H1 (cell line): Measurements from ENCODE around the gene UGT1A7. TPM values are rescaled to one million over a fixed set of nuclear protein-coding genes. Genes with fewer than 3 reads are reported as not detected.

Experiments used
- CTCF ChIA-PET: fragments of 300-600 bp; sonication (Branson Sonifier 250); formaldehyde crosslinking; loops from one replicate; lab custom pipeline; 2021; ENCODE audit not compliant: partially characterized antibody; lab: Charles Lee
- POLR2A ChIA-PET: fragments of 300-600 bp; sonication (Branson Sonifier 250); formaldehyde crosslinking; loops from one replicate; lab custom pipeline; 2021; ENCODE audit warnings: inconsistent platforms; ENCODE audit not compliant: partially characterized antibody; lab: Charles Lee
- DNase-seq, 2 experiments: peaks; one replicate each; pipeline versions ENCODE4 v3.0.0 to v3.0.0-alpha.2; 2010 to 2022; ENCODE audit warnings: low spot score in 2 of 2, low read depth in 1 of 2, mixed read lengths in 1 of 2
- FAIRE-seq: peaks from 2 replicates; lab custom pipeline; 2011; peaks lifted over from hg19 to GRCh38; lab: Jason Lieb, UNC
- H2AFZ ChIP-seq: 2 replicates; pipeline ENCODE4 v1.8.1; 2012; ENCODE audit warnings: low read length, inconsistent platforms
- H2AK5ac ChIP-seq: 2 replicates; pipeline ENCODE4 v1.6.1; 2013; ENCODE audit warnings: low read depth, low read length
- H2BK120ac ChIP-seq: replicated peaks from 2 replicates; pipeline ENCODE3; 2013; ENCODE audit warnings: low read depth, low read length, inconsistent platforms
- H2BK12ac ChIP-seq: 2 replicates; pipeline ENCODE4 v1.6.1; 2013; ENCODE audit warnings: low read depth, low read length
- H2BK15ac ChIP-seq: 2 replicates; pipeline ENCODE4 v1.6.1; 2013; ENCODE audit warnings: low read length
- H2BK20ac ChIP-seq: 2 replicates; pipeline ENCODE4 v1.6.1; 2013; ENCODE audit warnings: low read length
- H2BK5ac ChIP-seq: 2 replicates; pipeline ENCODE4 v1.6.1; 2013; ENCODE audit warnings: low read depth, low read length
- H3K14ac ChIP-seq: 2 replicates; pipeline ENCODE4 v1.6.1; 2013; ENCODE audit warnings: inconsistent platforms; ENCODE audit not compliant: insufficient read length
- H3K18ac ChIP-seq: 2 replicates; pipeline ENCODE4 v1.6.1; 2013; ENCODE audit warnings: low read length; ENCODE audit errors: extremely low read depth
- H3K23ac ChIP-seq: 2 replicates; pipeline ENCODE4 v1.6.1; 2013; ENCODE audit warnings: inconsistent platforms; ENCODE audit not compliant: insufficient read length
- H3K23me2 ChIP-seq: 2 replicates; pipeline ENCODE4 v1.6.1; 2013; ENCODE audit warnings: low read depth, low read length
- H3K27ac ChIP-seq: 2 replicates; pipeline ENCODE4 v1.6.1; 2011; ENCODE audit warnings: low read depth, low read length, inconsistent platforms
- H3K27me3 ChIP-seq, 4 experiments: replicated peaks in 1 of 4; 1 replicate in 1 of 4; 2 replicates in 3 of 4; pipeline versions ENCODE4 v1.6.1 to v1.8.1; 2011 to 2013; ENCODE audit warnings: low read length in 3 of 4, mild to moderate bottlenecking in 3 of 4, inconsistent platforms in 2 of 4, mixed read lengths in 2 of 4, moderate library complexity in 1 of 4; ENCODE audit not compliant: control insufficient read depth in 3 of 4, insufficient read depth in 3 of 4; ENCODE audit errors: extremely low read depth in 1 of 4
- H3K36me3 ChIP-seq, 4 experiments: 2 replicates each; pipeline versions ENCODE4 v1.6.1 to v1.8.1; 2011 to 2013; ENCODE audit warnings: mild to moderate bottlenecking in 4 of 4, low read length in 3 of 4, moderate library complexity in 2 of 4, control low read depth in 1 of 4, inconsistent platforms in 1 of 4; ENCODE audit not compliant: insufficient read depth in 4 of 4, control insufficient read depth in 2 of 4
- H3K4ac ChIP-seq: replicated peaks from 2 replicates; pipeline ENCODE3; 2013; ENCODE audit warnings: low read length, low read depth, mixed read lengths, inconsistent platforms; ENCODE audit not compliant: insufficient read length
- H3K4me1 ChIP-seq, 4 experiments: replicated peaks in 1 of 4; 1 replicate in 1 of 4; 2 replicates in 3 of 4; pipeline versions ENCODE4 v1.6.1 to v1.8.1; 2011 to 2013; ENCODE audit warnings: low read length in 3 of 4, inconsistent platforms in 2 of 4, mixed read lengths in 1 of 4; ENCODE audit not compliant: insufficient read depth in 4 of 4, control insufficient read depth in 3 of 4
- H3K4me2 ChIP-seq, 2 experiments: 2 replicates each; pipeline versions ENCODE4 v1.6.1 to v1.8.1; 2011 to 2013; ENCODE audit warnings: low read depth in 2 of 2, low read length in 2 of 2, control low read depth in 1 of 2, inconsistent platforms in 1 of 2, mild to moderate bottlenecking in 1 of 2; ENCODE audit not compliant: insufficient read depth in 1 of 2
- H3K4me3 ChIP-seq, 4 experiments: fragments of 200-600, 300-600 bp in 1 of 4; sonication (generic), shearing (Covaris generic), sonication (Bioruptor Twin) in 1 of 4; 2 replicates each; pipeline versions ENCODE4 v1.5.1 to v1.8.1; 2011 to 2016; ENCODE audit warnings: low read length in 4 of 4, low read depth in 3 of 4, control low read depth in 2 of 4, inconsistent platforms in 2 of 4, mild to moderate bottlenecking in 2 of 4, mixed read lengths in 1 of 4, moderate library complexity in 1 of 4; ENCODE audit not compliant: insufficient read depth in 2 of 4; ENCODE audit errors: extremely low read depth in 1 of 4
- H3K56ac ChIP-seq: replicated peaks from 2 replicates; pipeline ENCODE3; 2013; ENCODE audit warnings: low read depth, mild to moderate bottlenecking, mixed read lengths, low read length, inconsistent platforms; ENCODE audit not compliant: insufficient read length
- H3K79me1 ChIP-seq: 2 replicates; pipeline ENCODE4 v1.6.1; 2013; ENCODE audit warnings: low read depth, low read length, control low read depth
- H3K79me2 ChIP-seq, 2 experiments: 2 replicates each; pipeline versions ENCODE4 v1.6.1 to v1.8.1; 2012 to 2013; ENCODE audit warnings: low read length in 2 of 2, mild to moderate bottlenecking in 2 of 2, inconsistent platforms in 1 of 2; ENCODE audit not compliant: insufficient read depth in 2 of 2, control insufficient read depth in 1 of 2
- H3K9ac ChIP-seq, 4 experiments: replicated peaks in 1 of 4; 1 replicate in 1 of 4; 2 replicates in 3 of 4; pipeline versions ENCODE4 v1.6.1 to v1.8.1; 2011 to 2013; ENCODE audit warnings: low read depth in 3 of 4, low read length in 3 of 4, control low read depth in 2 of 4, mild to moderate bottlenecking in 2 of 4, moderate library complexity in 2 of 4, inconsistent platforms in 1 of 4; ENCODE audit errors: extremely low read depth in 1 of 4
- H3K9me3 ChIP-seq, 2 experiments: 2 replicates each; pipeline versions ENCODE4 v1.6.1 to v1.8.1; 2012 to 2013; ENCODE audit warnings: mild to moderate bottlenecking in 2 of 2, moderate library complexity in 2 of 2, control low read depth in 1 of 2, inconsistent platforms in 1 of 2, low read depth in 1 of 2, low read length in 1 of 2, mixed read lengths in 1 of 2; ENCODE audit not compliant: insufficient read depth in 2 of 2
- H4K20me1 ChIP-seq, 2 experiments: replicated peaks in 1 of 2; 2 replicates each; pipeline versions ENCODE3 to v1.8.1; 2011 to 2013; ENCODE audit warnings: inconsistent platforms in 2 of 2, low read length in 2 of 2, mild to moderate bottlenecking in 1 of 2; ENCODE audit not compliant: insufficient read depth in 2 of 2, control insufficient read depth in 1 of 2
- H4K5ac ChIP-seq: 2 replicates; pipeline ENCODE4 v1.6.1; 2013; ENCODE audit warnings: low read length, low read depth, mixed read lengths, inconsistent platforms; ENCODE audit not compliant: insufficient read length
- H4K8ac ChIP-seq: 2 replicates; pipeline ENCODE4 v1.8.0; 2013; ENCODE audit warnings: mild to moderate bottlenecking, moderate library complexity, low read length, inconsistent platforms; ENCODE audit not compliant: insufficient read depth; ENCODE audit errors: extremely low read depth
- H4K91ac ChIP-seq: replicated peaks from 2 replicates; pipeline ENCODE3; 2013; ENCODE audit warnings: low read length, mixed read lengths, inconsistent platforms; ENCODE audit not compliant: insufficient read length
- ASH2L ChIP-seq: fragments of 200-600, 300-600 bp; sonication (generic); IDR thresholded peaks from one replicate; pipeline ENCODE4 v1.7.1; 2017; ENCODE audit warnings: low read length
- EZH2 ChIP-seq: fragments of 200-600 bp; sonication (generic); IDR thresholded peaks from 2 replicates; pipeline ENCODE4 v1.7.1; 2012; ENCODE audit warnings: low read depth, mild to moderate bottlenecking, moderate library complexity, low read length, inconsistent platforms; ENCODE audit not compliant: severe bottlenecking
- GABPA ChIP-seq: IDR thresholded peaks from 2 replicates; pipeline ENCODE4 v1.6.1; 2011; ENCODE audit warnings: mild to moderate bottlenecking, low read length, moderate library complexity, borderline replicate concordance; ENCODE audit not compliant: insufficient read depth
- KDM1A ChIP-seq: fragments of 200-600, 300-600 bp; sonication (generic); IDR thresholded peaks from 2 replicates; pipeline ENCODE4 v1.7.1; 2016; ENCODE audit warnings: mild to moderate bottlenecking, low read length, borderline replicate concordance
- KDM5A ChIP-seq: fragments of 200-600 bp; IDR thresholded peaks from 2 replicates; pipeline ENCODE4 v1.7.1; 2012; ENCODE audit warnings: mild to moderate bottlenecking, low read length, inconsistent platforms, mixed read lengths
- NRF1 ChIP-seq: IDR thresholded peaks from 2 replicates; pipeline ENCODE4 v1.6.1; 2011; ENCODE audit warnings: mild to moderate bottlenecking, low read depth, low read length, improper control_type of control experiment
- POLR2A ChIP-seq, 2 experiments: IDR thresholded peaks; 1 replicate in 1 of 2; 2 replicates in 1 of 2; pipeline ENCODE4 v1.6.1; 2011; ENCODE audit warnings: low read depth in 2 of 2, low read length in 2 of 2, mild to moderate bottlenecking in 2 of 2; ENCODE audit errors: control extremely low read depth in 1 of 2
- RXRA ChIP-seq: IDR thresholded peaks from 2 replicates; pipeline ENCODE4 v1.6.1; 2011; ENCODE audit warnings: low read depth, mild to moderate bottlenecking, low read length, moderate library complexity; ENCODE audit not compliant: insufficient read depth
- TAF7 ChIP-seq: optimal IDR thresholded peaks from 2 replicates; pipeline ENCODE3; 2011; ENCODE audit warnings: low read depth, mild to moderate bottlenecking, inconsistent platforms, low read length, moderate library complexity, borderline replicate concordance
- TCF12 ChIP-seq: IDR thresholded peaks from 2 replicates; pipeline ENCODE4 v1.6.1; 2011; ENCODE audit warnings: low read depth, mild to moderate bottlenecking, low read length
- TEAD4 ChIP-seq: IDR thresholded peaks from 2 replicates; pipeline ENCODE4 v1.6.1; 2012; ENCODE audit warnings: low read depth, low read length, inconsistent platforms, mixed read lengths
- WGBS, 2 experiments: shearing (Covaris generic) in 1 of 2; methylation state at CpG; one replicate each; pipeline versions ENCODE4 v1.1.6 to v1.1.7; 2013 to 2015; ENCODE audit warnings: low lambda C conversion rate in 2 of 2, mixed read lengths in 2 of 2, inconsistent platforms in 1 of 2, low coverage in 1 of 2, missing lambda C conversion rate in 1 of 2; ENCODE audit not compliant: insufficient replicate concordance in 2 of 2, insufficient coverage in 1 of 2, insufficient read length in 1 of 2; ENCODE audit errors: extremely low coverage in 1 of 2, missing lambda C conversion rate in 1 of 2; 5-methylcytosine and 5-hydroxymethylcytosine counted together
- polyA plus RNA-seq, 7 experiments: library from polyadenylated mRNA; depleted of rRNA in 3 of 7; stranded (reverse) in 5 of 7; unstranded in 2 of 7; fragments of >200 nt in 5 of 7; fragments of 200-250 nt in 2 of 7; gene quantifications; 1 replicate in 5 of 7; 2 replicates in 1 of 7; 4 replicates in 1 of 7; pipeline versions ENCODE4 v1.2.1 to v1.2.3, GENCODE V29; 2011 to 2013; ENCODE audit warnings: missing spikeins in 2 of 7, mixed read lengths in 2 of 7
- total RNA-seq: library from RNA; stranded (reverse); fragmentation: NEBNext Ultra II Directional; extraction: Animal tissue kit (Norgen Biotek cat#: 25700); gene quantifications from 2 replicates; pipeline ENCODE4 v1.2.1, GENCODE V29; 2021
- TF ChIP-seq, protein P1 (sequence below): IDR thresholded peaks from 2 replicates; pipeline ENCODE4 v1.6.1; 2011; ENCODE audit warnings: low read depth, mild to moderate bottlenecking, low read length; ENCODE audit not compliant: insufficient read depth
- TF ChIP-seq, protein P2 (sequence below): IDR thresholded peaks from 2 replicates; pipeline ENCODE4 v1.6.1; 2012; ENCODE audit warnings: low read length, inconsistent platforms

The UGT1A7 gene
- total and polyA plus RNA-seq, 2 of the 8 experiments (the other 6 are each of a cell fraction or from before 2014, with no cell fraction given): not detected

DNA sequence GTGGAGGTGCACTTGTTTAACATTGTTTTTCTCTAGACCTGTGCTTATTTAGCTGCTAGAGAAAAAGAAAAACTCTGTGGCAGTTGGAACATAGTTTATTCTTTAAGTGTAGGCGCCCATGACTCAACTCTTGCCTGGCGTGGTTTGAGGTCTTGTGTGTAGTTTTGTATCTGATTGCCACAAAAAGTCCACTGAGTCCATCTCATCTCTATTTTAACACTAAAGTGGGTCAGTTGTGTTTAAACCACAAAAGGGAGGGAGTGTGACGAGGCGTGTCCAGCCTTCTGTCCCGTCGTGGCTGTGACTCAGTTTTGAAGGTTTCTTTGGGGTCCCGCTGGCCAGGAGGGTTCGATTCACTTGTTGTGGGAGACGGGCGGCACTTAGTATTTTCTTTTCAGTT is 25.3 kb upstream of the UGT1A7 start:
- Histone ChIP-seq H2BK20ac (no peak overlapping the region), H3K79me1 (no peaks in the 10 kb centered on the region), H3K27ac (no peak overlapping the region), H2BK15ac (no peak overlapping the region), H4K20me1 (no peaks in the 10 kb centered on the region), H2BK120ac (no peak overlapping the region), H3K4ac (no peak overlapping the region), H3K56ac (no peak overlapping the region), H3K23ac (no peak overlapping the region), H3K23me2 (no peaks in the 10 kb centered on the region; the same call in 1 of the 2 replicates), H2BK5ac (no peak overlapping the region), H3K9ac (no peak overlapping the region), H2AK5ac (no peak overlapping the region), H3K27me3 (no peaks in the 10 kb centered on the region), H3K4me2 (no peak overlapping the region), H2AFZ (no peak overlapping the region), H3K9me3 (no peaks in the 10 kb centered on the region), H3K36me3 (no peaks in the 10 kb centered on the region), H4K5ac (no peak overlapping the region), H4K91ac (no peak overlapping the region), H3K4me1 (no peaks in the 10 kb centered on the region), H3K18ac (no peak overlapping the region), H3K79me2 (no peaks in the 10 kb centered on the region), H3K14ac (no peak overlapping the region), H3K4me3 (no peak overlapping the region), H4K8ac (no peak overlapping the region), H2BK12ac (no peak overlapping the region)
- ChIA-PET POLR2A (no interaction called here), CTCF (no interaction called here)
- FAIRE-seq (no peak), DNase-seq (no peak)
- WGBS, 2 experiments: 90% methylated on average over 10 of the region's 10 CpGs; no CpG with 5 or more reads in 1 of the 2 experiments
- no peak for TF ChIP-seq TAF7
- TF ChIP-seq TCF12: no peak
- no peak for TF ChIP-seq POLR2A (IDR thresholded peaks at IDR 0.05; ENCODE audit: control extremely low read depth in 1 of 2, low read depth in 2 of 2, low read length in 2 of 2)
- no peak for TF ChIP-seq NRF1
- TF ChIP-seq EZH2: no peak
- no peak for TF ChIP-seq ASH2L
- TF ChIP-seq TEAD4: no peak
- no peak for TF ChIP-seq KDM1A
- TF ChIP-seq, protein P1, sequence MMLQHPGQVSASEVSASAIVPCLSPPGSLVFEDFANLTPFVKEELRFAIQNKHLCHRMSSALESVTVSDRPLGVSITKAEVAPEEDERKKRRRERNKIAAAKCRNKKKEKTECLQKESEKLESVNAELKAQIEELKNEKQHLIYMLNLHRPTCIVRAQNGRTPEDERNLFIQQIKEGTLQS: no peak
- TF ChIP-seq, protein P2, sequence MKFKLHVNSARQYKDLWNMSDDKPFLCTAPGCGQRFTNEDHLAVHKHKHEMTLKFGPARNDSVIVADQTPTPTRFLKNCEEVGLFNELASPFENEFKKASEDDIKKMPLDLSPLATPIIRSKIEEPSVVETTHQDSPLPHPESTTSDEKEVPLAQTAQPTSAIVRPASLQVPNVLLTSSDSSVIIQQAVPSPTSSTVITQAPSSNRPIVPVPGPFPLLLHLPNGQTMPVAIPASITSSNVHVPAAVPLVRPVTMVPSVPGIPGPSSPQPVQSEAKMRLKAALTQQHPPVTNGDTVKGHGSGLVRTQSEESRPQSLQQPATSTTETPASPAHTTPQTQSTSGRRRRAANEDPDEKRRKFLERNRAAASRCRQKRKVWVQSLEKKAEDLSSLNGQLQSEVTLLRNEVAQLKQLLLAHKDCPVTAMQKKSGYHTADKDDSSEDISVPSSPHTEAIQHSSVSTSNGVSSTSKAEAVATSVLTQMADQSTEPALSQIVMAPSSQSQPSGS: no peak
- no peak for TF ChIP-seq RXRA
- no peak for TF ChIP-seq KDM5A
- TF ChIP-seq GABPA: no peak
